Fibroblast of lung (primary cell): Measurements from ENCODE around the gene CABLES2.

ENCODE experiments used
- CTCF ChIP-seq, 2 donors: IDR thresholded peaks in 1 of 2; conservative IDR thresholded peaks in 1 of 2; 1 replicate in 1 of 2; 2 replicates in 1 of 2; pipeline ENCODE4 v1.5.1; 2011 to 2012; ENCODE audit warnings: low read length in 2 of 2, control low read depth in 1 of 2, inconsistent platforms in 1 of 2, low read depth in 1 of 2, mild to moderate bottlenecking in 1 of 2
- EZH2 ChIP-seq: IDR thresholded peaks from 2 replicates; pipeline ENCODE4 v1.5.1; 2012; ENCODE audit warnings: low read length, control low read depth, mild to moderate bottlenecking; ENCODE audit errors: missing control alignments

- TF ChIP-seq CTCF (conservative IDR thresholded peaks at IDR 0.05 in 1 of 2, IDR thresholded peaks at IDR 0.05 in 1 of 2; ENCODE audit: low read depth in 1 of 2, low read length in 2 of 2) (no peak), EZH2 (no peak)
Observed at GRCh38 chr20:62400021-62400420, 7.1 kb downstream of the CABLES2 start.
